ENCODE measurements around the gene HOXA3.

DNA sequence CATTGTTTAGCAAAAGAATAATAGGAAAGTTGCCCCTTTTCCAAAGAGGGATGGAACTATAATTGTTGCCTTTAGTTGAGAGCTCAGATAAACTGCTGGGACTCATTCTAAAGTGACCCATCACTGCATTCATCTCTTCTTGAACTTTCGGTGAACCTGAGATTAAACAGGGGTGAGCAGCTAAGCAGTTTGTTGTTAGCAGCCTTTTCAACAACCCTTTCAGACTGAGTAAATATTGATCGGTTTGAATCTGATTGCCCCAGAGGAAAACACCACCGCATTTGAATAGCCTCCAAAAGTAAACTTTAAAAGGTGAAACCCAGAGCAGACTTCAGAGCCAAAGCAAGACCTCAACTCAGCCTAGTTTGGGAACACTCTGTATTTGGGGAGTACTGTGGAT lies 61.3 kb downstream of the HOXA3 start:
- TF ChIP-seq, protein P1, sequence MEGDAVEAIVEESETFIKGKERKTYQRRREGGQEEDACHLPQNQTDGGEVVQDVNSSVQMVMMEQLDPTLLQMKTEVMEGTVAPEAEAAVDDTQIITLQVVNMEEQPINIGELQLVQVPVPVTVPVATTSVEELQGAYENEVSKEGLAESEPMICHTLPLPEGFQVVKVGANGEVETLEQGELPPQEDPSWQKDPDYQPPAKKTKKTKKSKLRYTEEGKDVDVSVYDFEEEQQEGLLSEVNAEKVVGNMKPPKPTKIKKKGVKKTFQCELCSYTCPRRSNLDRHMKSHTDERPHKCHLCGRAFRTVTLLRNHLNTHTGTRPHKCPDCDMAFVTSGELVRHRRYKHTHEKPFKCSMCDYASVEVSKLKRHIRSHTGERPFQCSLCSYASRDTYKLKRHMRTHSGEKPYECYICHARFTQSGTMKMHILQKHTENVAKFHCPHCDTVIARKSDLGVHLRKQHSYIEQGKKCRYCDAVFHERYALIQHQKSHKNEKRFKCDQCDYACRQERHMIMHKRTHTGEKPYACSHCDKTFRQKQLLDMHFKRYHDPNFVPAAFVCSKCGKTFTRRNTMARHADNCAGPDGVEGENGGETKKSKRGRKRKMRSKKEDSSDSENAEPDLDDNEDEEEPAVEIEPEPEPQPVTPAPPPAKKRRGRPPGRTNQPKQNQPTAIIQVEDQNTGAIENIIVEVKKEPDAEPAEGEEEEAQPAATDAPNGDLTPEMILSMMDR (IDR thresholded peaks at IDR 0.05), result no peak
- no peak for TF ChIP-seq EP300 (IDR thresholded peaks at IDR 0.05)
- TF ChIP-seq POLR2A (IDR thresholded peaks at IDR 0.05), result no peak
- no peak for TF ChIP-seq POLR2AphosphoS5 (IDR thresholded peaks at IDR 0.05)
